ENCODE measurements around the gene CYLD.

The CYLD gene

GRCh38 chr16:50741225-50741780, 583 bp upstream of the CYLD start:
- DNase-seq = no peak

DNA sequence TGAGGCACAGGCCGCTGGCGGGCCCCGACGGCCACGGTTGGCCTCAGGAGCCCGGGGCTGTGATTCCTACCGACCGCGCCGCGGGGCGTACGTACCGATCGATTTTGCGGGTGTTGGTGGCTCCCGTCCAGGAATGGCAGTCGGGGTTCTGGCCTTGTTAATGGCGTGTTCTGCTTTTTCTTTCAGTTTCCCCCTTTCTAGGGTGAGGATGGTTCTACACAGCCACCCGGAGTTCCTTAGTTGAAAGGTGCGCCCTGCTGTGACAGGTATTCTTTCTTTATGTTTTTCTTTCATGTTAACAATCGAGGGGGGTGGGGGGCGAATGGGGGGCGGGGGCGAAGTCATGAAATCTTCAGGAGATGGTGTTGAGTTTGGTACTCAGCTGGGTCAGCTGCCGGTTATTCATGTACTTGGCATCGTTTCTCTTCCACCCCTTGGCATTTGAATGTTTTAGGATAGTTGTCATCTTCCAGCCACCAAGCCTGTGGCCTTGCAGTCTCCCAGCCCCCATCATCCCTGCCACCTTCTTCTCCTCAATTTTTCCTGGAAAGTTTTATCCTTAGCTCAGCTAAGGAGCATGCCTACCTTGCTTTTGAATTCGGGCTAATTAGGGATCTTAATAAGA, 802 bp downstream of the CYLD start:
- DNase-seq = peak; percentile 32 to 45

- no peak for DNase-seq
Observed at GRCh38 chr16:50743581-50744225, 1.8 kb downstream of the CYLD start.

- DNase-seq = no peak
Observed at GRCh38 chr16:50744881-50745280, 3.0 kb downstream of the CYLD start.

DNA sequence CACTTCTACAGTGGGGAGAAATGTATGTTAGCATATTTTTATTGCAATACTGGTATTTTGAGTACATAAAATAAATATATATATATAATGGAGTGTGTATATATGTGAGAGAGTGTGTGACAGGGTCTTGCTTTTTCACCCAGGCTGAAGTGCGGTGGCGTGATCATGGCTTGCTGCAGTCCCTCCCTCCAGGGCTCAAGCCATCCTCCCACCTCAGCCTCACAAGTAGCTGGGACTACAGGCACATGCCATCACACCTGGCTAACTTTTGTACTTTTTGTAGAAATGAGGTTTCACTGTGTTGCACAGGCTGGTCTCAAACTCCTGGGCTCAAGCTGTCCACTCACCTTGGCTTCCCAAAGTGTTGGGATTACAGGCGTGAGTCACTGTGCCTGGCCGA, 4.1 kb downstream of the CYLD start:
- DNase-seq = no peak

DNA sequence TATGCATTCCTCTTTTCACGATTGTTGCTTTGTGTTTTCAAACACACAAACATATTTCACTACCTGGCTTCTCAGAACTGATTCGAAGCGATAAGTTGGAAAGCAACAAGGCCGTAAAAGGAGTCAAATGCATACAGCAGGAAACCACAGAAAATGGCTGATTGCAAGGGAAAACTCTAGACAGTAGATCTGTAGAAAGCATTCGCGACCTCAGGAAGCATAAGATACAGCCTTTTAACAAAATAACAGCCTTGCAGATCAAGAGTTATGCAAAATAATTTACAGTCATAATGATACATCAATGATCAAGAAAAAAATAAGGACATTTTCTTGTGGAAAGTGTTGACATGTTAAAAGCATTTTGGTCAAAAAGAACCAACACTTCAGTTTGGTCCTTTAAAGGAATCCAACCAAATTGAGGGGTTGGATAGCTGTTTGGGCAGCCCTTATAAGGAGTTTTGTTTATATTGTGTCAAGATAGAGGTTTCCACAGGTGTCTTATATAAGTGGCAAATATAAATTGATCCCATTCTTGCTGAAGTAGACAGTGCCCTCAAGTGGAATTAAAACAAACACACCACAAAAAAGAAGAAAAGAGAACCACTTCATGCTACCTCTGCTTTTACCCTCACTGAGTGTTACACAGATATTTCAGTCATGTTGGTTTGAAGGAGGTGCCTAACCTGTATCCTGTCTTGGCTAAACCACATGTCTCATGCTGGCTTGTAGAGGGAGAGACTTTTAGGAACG, 5.5 kb downstream of the CYLD start:
- DNase-seq = peak; percentile 12 to 37

- DNase-seq = no peak
Observed at GRCh38 chr16:50751528-50751927, 9.6 kb downstream of the CYLD start.

DNA sequence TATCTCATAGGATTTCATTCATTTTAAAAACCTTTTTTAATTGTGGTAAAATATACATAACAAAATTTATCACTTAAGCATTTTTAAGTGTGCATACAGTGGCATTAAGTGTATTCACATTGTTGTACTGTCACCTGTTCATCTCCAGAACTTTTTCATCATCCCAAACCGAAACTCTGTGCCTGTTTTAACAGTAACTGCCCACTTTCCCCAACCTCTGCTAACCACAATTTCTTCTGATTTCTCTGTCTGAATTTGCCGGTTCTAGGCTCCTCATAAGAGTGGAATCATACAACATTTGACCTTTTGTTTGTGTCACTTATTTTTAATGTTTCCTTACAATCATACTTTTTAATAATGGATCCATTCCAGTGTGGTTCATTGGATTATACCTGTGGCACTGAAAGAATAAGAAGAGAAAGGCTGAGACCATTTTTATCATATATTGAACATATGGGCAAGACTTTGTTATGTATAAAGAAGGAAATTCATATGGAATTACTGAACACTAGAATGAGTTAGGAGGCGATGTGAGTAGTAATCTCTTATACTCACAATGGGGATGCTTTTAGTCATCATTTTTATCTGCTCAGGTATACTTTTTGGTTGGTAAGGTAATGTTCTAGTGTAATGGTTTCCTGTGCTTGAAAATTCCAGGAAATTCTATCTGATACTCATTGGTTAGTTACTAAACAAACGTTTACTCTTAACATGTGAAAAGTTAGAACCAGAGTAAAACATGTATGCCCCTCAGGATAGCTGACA, 10.8 kb downstream of the CYLD start:
- DNase-seq = no peak

DNA sequence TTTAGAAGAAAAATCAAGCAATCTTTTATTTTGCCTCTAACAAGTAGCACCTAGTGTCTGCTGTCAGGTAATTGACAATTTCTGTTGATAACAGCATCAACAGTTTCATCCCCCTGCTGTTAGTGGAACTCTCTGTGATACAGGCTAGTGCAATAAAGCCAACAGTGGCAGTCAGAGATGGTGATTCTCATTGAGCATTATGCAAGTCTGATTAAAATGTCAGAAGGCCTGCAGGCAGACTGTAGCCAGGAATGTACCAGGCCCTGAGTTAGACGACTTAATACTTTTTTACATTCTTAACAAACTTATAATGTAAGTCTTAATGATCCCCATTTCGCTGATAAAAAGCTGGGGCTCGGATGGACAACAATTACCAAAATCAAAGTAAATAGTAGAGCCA, 14.6 kb downstream of the CYLD start:
- DNase-seq = no peak

DNA sequence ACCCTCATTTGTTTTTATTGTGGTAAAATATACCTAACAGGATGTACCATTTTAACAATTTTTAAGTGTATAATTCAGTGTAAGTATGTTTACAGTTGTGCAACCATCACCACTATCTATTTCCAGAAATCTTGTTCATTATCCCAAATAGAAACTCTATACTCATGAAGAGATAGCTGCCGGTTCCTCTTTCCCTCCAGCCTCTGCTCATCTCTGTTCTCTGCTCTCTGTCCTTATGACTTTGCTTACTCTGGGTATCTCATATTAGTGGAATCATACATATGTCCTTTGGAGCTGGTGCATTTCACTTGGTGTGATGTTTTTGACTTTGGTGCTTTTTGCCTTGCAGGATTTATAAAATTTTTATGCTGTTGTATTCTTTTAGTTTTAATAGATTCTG, 19.4 kb downstream of the CYLD start:
- DNase-seq = no peak

DNA sequence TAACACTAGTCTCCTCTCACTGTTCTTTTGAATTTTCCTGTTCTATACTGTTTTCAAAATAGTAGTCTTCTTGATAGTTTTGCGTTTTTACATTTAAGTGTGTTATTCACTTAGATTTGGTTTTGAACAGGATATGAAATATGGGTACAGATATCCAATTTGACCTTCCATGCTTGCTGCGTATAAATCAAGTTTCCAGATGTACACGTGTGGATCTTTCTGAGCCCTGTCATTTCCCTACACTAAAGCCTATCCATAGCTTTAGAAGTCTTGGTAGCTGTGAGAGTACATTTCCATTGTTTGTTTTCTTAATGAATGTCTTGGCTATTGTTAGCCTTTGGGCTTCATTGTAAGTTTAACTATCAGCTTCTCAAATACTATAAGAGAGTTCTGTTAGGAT, 20.4 kb downstream of the CYLD start:
- DNase-seq = no peak

GRCh38 chr16:50763211-50763610, 21.3 kb downstream of the CYLD start:
- DNase-seq = no peak

GRCh38 chr16:50765260-50765659, 23.4 kb downstream of the CYLD start:
- no peak for DNase-seq

DNA sequence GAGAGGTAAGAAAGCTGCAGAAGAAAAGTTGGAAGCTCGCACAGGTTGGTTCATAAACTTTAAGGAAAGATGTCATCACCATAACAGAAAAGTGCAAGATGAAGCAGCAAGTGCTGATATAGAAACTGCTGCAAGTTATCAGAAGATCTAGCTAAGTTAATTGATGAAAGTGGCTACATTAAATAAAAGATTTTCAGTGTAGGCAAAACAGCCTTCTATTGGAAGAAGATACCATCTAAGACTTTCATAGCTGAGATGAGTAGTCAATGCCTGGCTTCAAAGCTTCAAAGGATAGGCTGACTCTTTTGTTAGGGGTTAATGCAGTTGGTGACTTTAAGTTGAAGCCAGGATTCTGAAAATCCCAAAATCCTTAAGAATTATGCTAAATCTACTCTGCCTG, 24.0 kb downstream of the CYLD start:
- no peak for DNase-seq

- no peak for DNase-seq
Observed at GRCh38 chr16:50767197-50767596, 25.3 kb downstream of the CYLD start.

- no peak for DNase-seq
Observed at GRCh38 chr16:50771366-50771765, 29.5 kb downstream of the CYLD start.

GRCh38 chr16:50774405-50774804, 32.5 kb downstream of the CYLD start:
- DNase-seq = no peak

- no peak for DNase-seq
Observed at GRCh38 chr16:50774960-50775359, 33.1 kb downstream of the CYLD start.

DNA sequence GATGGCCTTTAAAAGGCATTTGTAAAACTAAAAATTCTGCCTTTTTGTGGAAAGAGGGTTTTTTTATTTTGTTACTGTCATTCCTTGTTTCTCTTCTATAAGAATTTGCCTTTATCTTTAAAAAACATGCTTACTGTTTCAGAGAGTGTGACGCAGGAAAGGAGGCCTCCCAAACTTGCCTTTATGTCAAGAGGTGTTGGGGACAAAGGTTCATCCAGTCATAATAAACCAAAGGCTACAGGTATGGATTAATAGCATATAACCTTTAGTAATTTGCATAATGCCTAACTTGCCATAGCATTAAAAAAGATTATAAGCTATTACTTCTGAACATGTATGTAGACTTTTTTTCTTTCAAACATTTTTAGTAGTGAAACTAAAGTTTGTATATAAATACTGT, 34.2 kb downstream of the CYLD start:
- DNase-seq = no peak

DNA sequence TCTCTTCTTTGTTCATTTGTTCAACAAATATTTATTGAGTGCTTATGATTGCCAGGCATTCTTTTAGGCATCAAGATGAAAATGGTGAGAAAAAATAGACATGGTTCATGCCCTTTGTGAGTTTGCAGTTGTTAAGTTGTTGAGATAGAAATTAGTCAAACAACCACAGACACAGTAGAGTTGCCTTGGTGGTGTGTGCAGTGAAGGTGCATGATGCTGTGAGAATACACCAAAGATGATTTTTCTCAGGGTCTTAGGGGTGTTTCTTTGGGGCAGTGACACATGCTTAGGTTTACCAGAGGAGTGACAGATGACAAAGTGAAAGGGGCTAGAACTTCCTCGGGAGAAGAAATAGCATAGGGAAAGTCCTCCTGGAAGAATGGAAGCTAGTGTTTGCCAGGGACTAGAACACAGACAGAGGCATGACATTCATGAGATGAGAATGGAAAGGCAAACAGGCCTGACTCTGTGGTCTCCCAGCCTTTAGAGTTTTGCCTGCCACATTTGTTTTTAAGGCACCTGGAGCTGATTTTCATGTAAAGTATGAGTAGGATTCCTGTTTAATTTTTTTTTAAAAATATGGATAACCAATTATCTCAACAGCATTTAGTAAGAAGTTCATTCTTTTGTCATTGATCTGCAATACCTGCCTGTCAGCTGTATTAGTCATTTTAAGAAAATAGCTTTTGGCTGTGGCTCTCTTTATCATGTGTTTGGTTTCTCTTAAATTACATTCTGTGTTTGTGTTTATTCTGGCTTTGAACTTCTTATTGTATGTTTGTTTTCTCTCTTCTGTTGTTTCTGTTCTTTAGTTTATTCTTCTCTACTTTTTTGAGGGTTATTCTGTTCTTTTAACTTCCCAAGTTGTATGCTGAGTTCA, 36.6 kb downstream of the CYLD start:
- no peak for DNase-seq

GRCh38 chr16:50781043-50781442, 39.2 kb downstream of the CYLD start:
- DNase-seq = no peak

- no peak for DNase-seq
Observed at GRCh38 chr16:50781518-50781917, 39.6 kb downstream of the CYLD start.

Measured in activated CD4-positive, alpha-beta T cell treated with anti-CD3 and anti-CD28 coated beads for 4 hours (primary cell).